GM21619 (cell line): ENCODE data around the gene NTHL1.
A peak's percentile ranks its signal among the peaks of the same experiment; 100 is the strongest.

Source experiments
- ATAC-seq: cut with Tn5 transposase; IDR thresholded peaks from one replicate; pipeline ENCODE4 v1.9.1; 2021; ENCODE audit not compliant: unreplicated experiment

Gene NTHL1

DNA sequence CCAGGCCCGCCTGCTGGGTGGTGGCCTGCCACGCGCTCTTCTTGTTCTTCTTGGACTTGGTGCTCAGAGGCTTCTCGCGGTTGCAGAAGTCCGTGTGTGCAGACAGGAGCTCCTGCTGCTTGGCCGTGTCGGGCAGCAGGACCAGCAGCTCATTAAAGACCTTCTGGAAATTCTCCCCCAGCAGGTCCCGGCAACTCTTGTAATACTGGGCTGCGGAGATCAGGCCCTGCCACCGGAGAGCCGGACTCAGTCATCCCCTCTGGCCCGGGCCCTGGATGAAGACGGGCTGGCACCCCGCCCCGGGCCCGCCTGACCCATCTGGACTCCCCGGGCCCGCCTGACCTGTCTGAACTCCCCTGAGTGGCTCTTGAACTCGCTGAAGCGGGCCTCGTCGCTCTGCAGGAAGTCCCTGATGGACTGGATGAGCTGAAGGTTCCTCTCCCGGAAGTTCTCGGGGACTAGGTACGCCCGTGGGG lies 49.2 kb downstream of the NTHL1 start:
- ATAC-seq = no peak

DNA sequence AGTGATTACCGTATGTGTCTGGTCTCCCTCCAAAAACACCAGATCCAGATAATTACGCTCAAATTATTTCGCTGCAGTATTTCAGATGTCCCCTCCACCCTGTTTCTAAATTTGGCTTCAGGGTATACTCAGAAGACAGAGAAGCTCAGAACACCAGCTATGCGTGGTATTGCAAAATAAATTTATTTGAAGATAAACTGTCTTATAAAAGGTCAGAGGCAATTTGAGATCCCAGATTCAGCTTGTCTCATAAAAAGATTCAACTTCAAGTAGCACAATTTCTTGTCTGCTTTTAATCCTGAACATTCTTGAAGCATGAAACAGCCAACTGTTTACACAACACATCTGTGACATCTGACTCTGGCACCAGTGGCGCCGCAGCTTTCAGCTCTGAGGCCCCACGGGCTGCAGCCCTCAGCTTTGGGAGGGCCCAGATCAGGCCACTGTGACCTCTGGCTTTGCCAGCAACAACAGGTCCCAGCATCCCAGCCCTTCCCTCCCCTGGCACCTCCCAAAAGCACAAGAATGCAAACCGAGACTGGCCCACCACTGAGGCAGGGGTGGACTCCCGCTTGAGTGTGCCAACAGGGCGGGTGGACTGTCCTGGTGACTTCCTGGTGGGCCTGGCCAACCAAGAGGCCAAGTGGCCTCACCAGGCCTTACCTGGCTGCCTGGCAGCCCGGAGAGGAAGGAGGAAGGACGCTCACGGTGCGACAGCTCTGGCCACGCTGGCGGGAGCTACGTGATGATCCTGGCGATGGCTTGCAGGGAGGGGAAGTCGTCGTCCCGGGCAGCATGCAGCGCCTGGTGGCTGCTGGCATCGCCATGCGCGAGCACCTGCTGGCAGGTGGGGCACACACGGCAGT lies 49.9 kb downstream of the NTHL1 start:
- ATAC-seq = no peak

DNA sequence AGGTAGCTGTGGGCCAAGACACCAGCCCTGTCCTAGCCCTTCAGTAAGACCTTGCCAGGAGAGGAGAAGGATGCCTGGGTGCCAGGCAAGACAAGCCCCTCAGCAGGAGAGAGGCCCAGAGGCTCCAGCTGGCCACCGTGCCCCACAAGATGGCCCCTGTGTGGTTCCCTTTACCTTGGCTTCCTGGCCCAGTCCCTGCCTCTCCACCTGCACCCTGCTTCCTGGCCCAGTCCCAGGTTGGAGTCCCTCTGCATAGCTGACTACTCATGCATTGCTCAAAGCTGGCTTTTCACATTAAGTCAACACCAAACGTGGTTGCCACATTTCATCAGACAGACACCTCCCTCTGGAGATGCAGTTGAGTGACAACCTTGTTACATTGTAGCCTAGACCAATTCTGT lies 53.9 kb downstream of the NTHL1 start:
- ATAC-seq = no peak

DNA sequence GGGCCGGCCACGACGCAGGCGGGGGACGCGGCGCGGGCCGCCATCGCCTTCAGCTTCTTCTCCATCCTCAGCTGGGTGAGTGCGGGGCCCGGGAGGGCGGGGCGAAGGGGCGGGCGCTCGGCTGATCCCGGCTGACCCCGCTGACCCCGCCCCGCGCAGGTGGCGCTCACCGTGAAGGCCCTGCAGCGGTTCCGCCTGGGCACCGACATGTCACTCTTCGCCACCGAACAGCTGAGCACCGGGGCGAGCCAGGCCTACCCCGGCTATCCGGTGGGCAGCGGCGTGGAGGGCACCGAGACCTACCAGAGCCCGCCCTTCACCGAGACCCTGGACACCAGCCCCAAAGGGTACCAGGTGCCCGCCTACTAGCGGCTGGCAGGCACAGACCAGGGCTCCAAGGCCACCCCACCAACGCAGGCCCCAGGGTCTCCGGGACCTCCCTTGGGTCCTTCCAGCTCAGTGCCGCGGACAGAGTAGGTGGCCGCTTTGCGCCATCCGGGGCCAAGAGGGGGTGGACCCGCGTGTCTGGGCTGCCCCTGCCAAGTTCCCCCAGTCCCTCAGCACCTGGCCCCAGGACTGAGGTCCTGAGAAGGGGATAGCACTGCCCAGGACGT lies 54.8 kb downstream of the NTHL1 start:
- ATAC-seq = no peak

DNA sequence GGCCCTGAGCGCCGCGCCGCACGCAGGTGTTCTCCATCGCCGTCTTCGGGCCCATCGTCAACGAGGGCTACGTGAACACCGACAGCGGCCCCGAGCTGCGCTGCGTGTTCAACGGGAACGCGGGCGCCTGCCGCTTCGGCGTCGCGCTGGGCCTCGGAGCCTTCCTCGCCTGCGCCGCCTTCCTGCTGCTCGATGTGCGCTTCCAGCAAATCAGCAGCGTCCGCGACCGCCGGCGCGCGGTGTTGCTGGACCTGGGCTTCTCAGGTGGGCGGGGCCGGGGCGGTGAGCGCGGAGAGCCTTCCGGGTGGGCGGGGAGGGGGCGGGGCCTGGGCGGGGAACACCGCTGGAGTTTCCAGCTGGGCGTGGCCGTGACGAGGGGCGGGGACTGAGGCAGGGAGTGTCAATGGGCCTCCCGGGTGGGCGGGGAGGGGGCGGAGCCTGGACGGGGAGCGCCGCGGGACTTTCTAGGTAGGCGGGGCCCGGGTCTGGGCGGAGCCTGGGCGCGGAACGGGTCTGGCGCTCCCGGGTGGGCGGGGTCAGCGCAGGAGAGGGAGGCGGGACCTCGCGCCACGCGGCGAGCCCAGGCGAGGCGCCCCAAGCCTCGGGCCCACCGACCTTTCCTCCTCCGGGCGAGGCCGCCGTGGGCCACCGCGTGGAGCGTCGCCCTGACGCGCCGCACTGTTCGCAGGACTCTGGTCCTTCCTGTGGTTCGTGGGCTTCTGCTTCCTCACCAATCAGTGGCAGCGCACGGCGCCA lies 55.5 kb downstream of the NTHL1 start:
- peak; percentile 37 for ATAC-seq

DNA sequence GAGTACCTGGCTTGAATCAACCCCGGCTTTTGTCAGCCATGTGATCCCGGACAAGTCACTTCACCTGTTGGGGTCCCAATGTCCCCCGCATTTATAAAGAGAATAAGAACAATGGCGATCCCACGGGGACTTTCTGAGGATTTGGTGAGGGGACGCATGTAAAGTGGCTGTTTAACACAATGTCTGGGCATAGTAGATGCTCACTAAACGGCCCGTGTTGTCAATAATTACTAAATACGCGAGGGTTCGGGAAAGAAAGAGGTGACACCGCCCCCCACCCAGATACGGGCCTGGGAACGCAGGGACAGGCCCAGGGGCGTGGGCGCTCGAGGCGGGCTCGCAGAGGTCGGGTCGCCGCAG lies 56.1 kb downstream of the NTHL1 start:
- ATAC-seq = no peak

DNA sequence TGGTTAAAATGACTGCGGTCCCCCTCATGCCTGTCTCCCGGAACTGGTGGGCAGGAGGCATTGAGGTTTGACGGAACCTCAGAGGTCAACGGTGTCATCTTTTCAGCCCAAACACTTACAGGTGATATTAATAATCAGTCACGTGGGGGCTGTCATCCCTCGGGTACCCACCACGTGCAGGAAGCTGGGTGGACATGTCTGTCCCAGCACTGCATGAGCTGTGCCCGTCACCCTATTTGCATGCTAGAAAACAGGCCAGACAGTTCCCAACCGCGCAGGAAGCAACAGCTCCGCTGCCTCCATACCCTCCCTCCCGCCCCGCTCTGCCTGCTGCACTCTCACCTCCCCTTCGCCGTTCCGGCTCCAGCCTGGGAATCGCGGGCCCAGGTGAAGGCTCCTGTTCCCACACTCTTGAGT lies 56.5 kb downstream of the NTHL1 start:
- peak; percentile 40 for ATAC-seq

DNA sequence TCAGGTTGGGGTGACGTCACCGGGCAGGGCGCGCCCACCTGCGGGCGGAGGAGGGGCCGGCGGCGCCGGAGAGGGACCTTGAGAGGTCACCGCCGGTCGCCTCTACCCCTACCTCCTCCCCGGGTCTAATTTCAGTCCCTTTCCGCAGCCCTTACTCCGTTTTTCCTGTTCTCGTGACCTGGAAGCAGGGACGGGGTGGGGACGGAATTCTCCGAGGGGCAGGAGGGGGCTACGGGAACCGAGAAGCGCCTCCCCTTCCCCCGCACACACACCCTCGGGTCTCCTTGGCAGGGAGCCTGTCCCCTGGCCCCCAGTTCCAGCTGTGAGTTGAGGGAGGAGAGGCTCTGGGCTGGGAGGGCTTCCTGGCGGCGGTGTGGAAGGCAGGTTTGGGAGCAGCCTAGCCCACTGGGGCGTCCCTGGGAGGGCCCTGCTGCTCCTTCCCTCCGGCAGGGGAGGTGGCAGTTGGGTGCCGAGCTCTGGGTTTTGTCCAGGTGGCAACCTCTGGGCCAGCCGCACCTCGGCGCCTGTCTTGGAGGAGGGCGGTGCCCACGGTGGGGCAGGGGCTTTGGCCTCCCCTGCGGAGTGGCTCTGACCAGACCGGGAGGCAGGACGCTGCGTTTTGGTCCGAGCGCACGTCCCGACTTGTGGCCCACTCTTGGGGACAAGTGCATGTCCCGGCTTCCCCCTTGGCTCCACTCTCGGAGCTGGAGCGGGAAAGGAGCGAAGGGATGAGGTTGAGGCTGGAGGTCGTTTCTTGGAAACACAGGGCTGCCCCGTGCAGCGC lies 57.1 kb downstream of the NTHL1 start:
- ATAC-seq = peak; percentile 5

DNA sequence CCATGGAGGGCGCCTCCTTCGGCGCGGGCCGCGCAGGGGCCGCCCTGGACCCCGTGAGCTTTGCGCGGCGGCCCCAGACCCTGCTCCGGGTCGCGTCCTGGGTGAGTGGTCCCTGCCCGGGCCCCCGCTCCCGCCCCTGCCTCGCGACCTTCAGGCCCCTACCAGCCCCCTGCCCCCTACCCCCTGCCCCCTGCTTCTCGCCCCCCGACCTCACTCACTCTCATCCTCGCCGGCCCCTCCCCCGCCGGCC lies 57.6 kb downstream of the NTHL1 start:
- ATAC-seq = no peak
